PC-3 (cell line): Measurements from ENCODE around the gene PLXNB3. TPM values are rescaled to one million over a fixed set of nuclear protein-coding genes. Genes with fewer than 3 reads are reported as not detected.

ENCODE experiments used
- ATAC-seq: fragments of 200-7000 bp; cut with Tn5 transposase; 2 replicates; pipeline ENCODE4 v1.9.1; 2020; ENCODE audit warnings: mild to moderate bottlenecking, moderate library complexity
- BruUV-seq: library from RNA; stranded (reverse); fragments of 400-500 nt; replicated peaks from 2 replicates; lab custom pipeline; 2021; lab: Mats Ljungman, UMichigan
- CTCF ChIA-PET: fragments of 300-600 bp; sonication (Branson Sonifier 250); formaldehyde crosslinking; loops from one replicate; lab custom pipeline; 2022; ENCODE audit warnings: antibody characterized with exemption; lab: Charles Lee
- POLR2A ChIA-PET: fragments of 300-600 bp; sonication (Branson Sonifier 250); formaldehyde crosslinking; loops from one replicate; lab custom pipeline; 2022; ENCODE audit warnings: antibody characterized with exemption; ENCODE audit not compliant: unreplicated experiment; lab: Charles Lee
- DNase-seq: peaks from one replicate; pipeline ENCODE4 v3.0.0-alpha.2; 2015
- H2AFZ ChIP-seq: fragments of 300-600 bp; sonication (generic); 2 replicates; pipeline ENCODE4 v1.6.0; 2016; ENCODE audit warnings: antibody characterized with exemption, low read length
- H3F3A ChIP-seq: fragments of 300-600 bp; sonication (generic); one replicate; pipeline ENCODE4 v1.6.0; 2017; ENCODE audit warnings: antibody characterized with exemption, low read length, control low read depth, mild to moderate bottlenecking; ENCODE audit not compliant: unreplicated experiment
- H3K27ac ChIP-seq: fragments of 300-600 bp; sonication (generic); 2 replicates; pipeline ENCODE4 v1.5.1; 2016; ENCODE audit warnings: mild to moderate bottlenecking, low read length
- H3K27me3 ChIP-seq: fragments of 300-600 bp; sonication (generic); 2 replicates; pipeline ENCODE4 v1.6.1; 2016; ENCODE audit warnings: low read length, mixed read lengths
- H3K36me3 ChIP-seq: fragments of 300-600 bp; sonication (generic); 2 replicates; pipeline ENCODE4 v1.6.1; 2016; ENCODE audit warnings: low read depth, mixed run types, low read length, mixed read lengths
- H3K4me1 ChIP-seq: fragments of 300-600 bp; sonication (generic); 2 replicates; pipeline ENCODE4 v1.5.1; 2016; ENCODE audit warnings: low read length; ENCODE audit not compliant: insufficient read depth
- H3K4me2 ChIP-seq: fragments of 300-600 bp; sonication (generic); 2 replicates; pipeline ENCODE4 v1.6.0; 2016; ENCODE audit warnings: low read length
- H3K4me3 ChIP-seq: fragments of 300-600 bp; sonication (generic); 2 replicates; pipeline ENCODE4 v1.5.1; 2016; ENCODE audit warnings: mild to moderate bottlenecking, low read length, mixed read lengths
- H3K79me2 ChIP-seq: fragments of 300-600 bp; sonication (generic); 2 replicates; pipeline ENCODE4 v1.6.1; 2017; ENCODE audit warnings: low read length, mixed read lengths
- H3K9ac ChIP-seq: fragments of 300-600 bp; sonication (generic); 2 replicates; pipeline ENCODE4 v1.6.0; 2016; ENCODE audit warnings: mild to moderate bottlenecking, low read length
- H3K9me2 ChIP-seq: fragments of 300-600 bp; sonication (generic); replicated peaks from 2 replicates; pipeline ENCODE4 v1.6.1; 2016; ENCODE audit warnings: mixed run types, low read length, mixed read lengths
- H3K9me3 ChIP-seq: fragments of 300-600 bp; sonication (generic); 2 replicates; pipeline ENCODE4 v1.6.1; 2016; ENCODE audit warnings: low read length, mixed read lengths
- H4K20me1 ChIP-seq: fragments of 300-600 bp; sonication (generic); 2 replicates; pipeline ENCODE4 v1.6.1; 2016; ENCODE audit warnings: low read length, mixed read lengths
- EZH2 ChIP-seq: fragments of 300-600 bp; sonication (generic); IDR thresholded peaks from one replicate; pipeline ENCODE4 v1.6.1; 2017; ENCODE audit warnings: antibody characterized with exemption, mild to moderate bottlenecking, low read length; ENCODE audit not compliant: unreplicated experiment
- EZH2phosphoT487 ChIP-seq: fragments of 300-600 bp; sonication (generic); IDR thresholded peaks from 2 replicates; pipeline ENCODE4 v1.6.1; 2018; ENCODE audit warnings: mild to moderate bottlenecking, antibody characterized with exemption, low read length, borderline replicate concordance
- intact Hi-C: fragments of 100-400 bp; cut with micrococcal nuclease; formaldehyde crosslinking; loops from 2 replicates; pipeline ENCODE4 v1.9.0; 2023
- total RNA-seq: library from RNA; depleted of rRNA; stranded (reverse); fragments of >200 nt; gene quantifications from 2 replicates; pipeline ENCODE4 v1.2.3, GENCODE V29; 2014
- TF ChIP-seq, protein P1 (sequence below): fragments of 300-600 bp; sonication (generic); conservative IDR thresholded peaks from 2 replicates; pipeline ENCODE4 v1.5.1; 2017; ENCODE audit warnings: antibody characterized with exemption, low read depth, mild to moderate bottlenecking, low read length

Gene PLXNB3
- total RNA-seq, 1 experiment from 2014 or later, result 27.3 TPM

DNA sequence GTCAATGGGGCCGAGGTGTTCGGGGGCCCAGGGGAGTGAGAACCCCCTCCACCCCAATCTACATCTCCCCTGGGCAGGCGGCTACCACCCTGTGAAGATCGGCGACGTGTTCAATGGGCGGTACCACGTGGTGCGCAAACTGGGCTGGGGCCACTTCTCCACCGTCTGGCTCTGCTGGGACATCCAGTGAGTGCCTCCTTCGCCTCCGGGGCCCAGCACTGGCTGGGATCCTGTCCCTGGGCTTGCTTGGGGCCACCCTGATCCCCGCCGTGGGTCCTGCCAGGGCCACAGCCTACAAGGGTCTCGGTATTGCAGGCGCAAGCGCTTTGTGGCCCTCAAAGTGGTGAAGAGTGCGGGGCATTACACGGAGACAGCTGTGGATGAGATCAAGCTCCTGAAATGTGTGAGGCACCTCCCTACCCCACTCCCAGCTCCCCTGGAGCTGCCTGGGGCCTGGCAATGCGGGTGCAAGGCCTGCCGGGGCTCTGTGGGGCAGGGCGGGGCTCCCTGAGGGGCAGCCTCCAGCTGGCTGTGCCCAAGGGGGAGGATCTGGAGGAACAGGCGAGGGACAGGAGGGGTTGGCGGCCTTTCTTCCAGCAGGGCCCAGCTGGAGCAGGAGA lies 17.5 kb downstream of the PLXNB3 start:
- DNase-seq, result no peak
- Histone ChIP-seq H3K9ac (no peak overlapping the region), H3K27ac (no peak overlapping the region), H4K20me1 (no peaks in the 10 kb centered on the region), H3K36me3 (no peaks in the 10 kb centered on the region), H3K9me2 (no peaks in the 10 kb centered on the region), H3K27me3 (no peaks in the 10 kb centered on the region), H3F3A (no peaks in the 10 kb centered on the region), H3K9me3 (no peaks in the 10 kb centered on the region), H3K4me1 (no peaks in the 10 kb centered on the region), H3K4me3 (no peak overlapping the region), H3K4me2 (no peak overlapping the region), H2AFZ (no peak overlapping the region), H3K79me2 (no peaks in the 10 kb centered on the region)
- no TSS peak for BruUV-seq
- CTCF ChIA-PET, result no interaction called here
- TF ChIP-seq, protein P1, sequence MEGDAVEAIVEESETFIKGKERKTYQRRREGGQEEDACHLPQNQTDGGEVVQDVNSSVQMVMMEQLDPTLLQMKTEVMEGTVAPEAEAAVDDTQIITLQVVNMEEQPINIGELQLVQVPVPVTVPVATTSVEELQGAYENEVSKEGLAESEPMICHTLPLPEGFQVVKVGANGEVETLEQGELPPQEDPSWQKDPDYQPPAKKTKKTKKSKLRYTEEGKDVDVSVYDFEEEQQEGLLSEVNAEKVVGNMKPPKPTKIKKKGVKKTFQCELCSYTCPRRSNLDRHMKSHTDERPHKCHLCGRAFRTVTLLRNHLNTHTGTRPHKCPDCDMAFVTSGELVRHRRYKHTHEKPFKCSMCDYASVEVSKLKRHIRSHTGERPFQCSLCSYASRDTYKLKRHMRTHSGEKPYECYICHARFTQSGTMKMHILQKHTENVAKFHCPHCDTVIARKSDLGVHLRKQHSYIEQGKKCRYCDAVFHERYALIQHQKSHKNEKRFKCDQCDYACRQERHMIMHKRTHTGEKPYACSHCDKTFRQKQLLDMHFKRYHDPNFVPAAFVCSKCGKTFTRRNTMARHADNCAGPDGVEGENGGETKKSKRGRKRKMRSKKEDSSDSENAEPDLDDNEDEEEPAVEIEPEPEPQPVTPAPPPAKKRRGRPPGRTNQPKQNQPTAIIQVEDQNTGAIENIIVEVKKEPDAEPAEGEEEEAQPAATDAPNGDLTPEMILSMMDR, result no peak
- TF ChIP-seq EZH2phosphoT487 (no peak), EZH2 (no peak)
- intact Hi-C loops, result no loop called here
- ATAC-seq, result peak; percentile 5; the same call in 1 of the 2 replicates
- POLR2A ChIA-PET, result no interaction called here

DNA sequence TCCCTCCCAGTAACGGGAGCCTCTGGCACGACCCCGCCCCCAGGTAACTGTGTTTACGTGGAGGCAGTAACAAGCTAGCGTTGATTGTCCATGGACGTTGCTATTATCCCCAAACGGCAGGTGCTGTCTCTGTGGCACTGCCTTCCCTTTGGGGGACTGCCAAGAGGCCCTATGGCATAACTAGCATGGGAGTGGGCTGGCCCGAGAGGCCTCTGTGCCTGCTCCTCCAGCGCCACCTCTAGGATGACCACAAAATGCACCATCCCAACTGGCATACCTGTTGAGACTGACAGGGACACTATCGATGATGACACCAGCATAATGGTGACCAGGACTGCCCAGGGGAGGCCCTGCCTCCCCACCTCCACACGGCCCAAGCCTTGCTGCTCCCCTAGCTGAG lies 18.3 kb downstream of the PLXNB3 start:
- no TSS peak for BruUV-seq
- Histone ChIP-seq H3K79me2 (no peaks in the 10 kb centered on the region), H3F3A (no peaks in the 10 kb centered on the region), H2AFZ (no peak overlapping the region), H3K9me2 (no peaks in the 10 kb centered on the region), H3K36me3 (no peaks in the 10 kb centered on the region), H3K4me2 (no peak overlapping the region), H3K4me1 (no peaks in the 10 kb centered on the region), H4K20me1 (no peaks in the 10 kb centered on the region), H3K9me3 (no peaks in the 10 kb centered on the region), H3K4me3 (no peak overlapping the region), H3K27ac (no peak overlapping the region), H3K27me3 (no peaks in the 10 kb centered on the region), H3K9ac (no peak overlapping the region)
- TF ChIP-seq, protein P1, result peak; percentile 27; the same call in 1 of the 2 replicates
- TF ChIP-seq EZH2phosphoT487, result no peak
- POLR2A ChIA-PET, result no interaction called here
- no peak for DNase-seq
- ATAC-seq, result no peak
- CTCF ChIA-PET, result no interaction called here
- intact Hi-C loops, result no loop called here

DNA sequence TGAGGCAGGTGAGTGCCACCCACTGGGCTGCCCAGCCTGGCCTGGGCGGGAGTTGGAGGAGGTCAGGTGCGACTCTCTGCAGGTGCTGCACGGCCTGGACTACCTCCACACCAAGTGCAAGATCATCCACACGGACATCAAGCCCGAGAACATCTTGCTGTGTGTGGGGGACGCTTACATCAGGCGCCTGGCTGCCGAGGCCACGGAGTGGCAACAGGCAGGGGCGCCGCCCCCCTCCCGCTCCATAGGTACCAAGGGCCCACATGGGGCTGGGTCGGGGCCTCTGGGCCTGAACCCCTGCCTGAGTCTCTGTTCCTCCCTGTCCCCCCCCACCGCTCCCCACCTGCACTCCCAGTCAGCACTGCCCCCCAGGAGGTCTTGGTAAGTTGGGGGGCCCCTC lies 18.8 kb downstream of the PLXNB3 start:
- ATAC-seq (no peak), DNase-seq (no peak)
- Histone ChIP-seq H3K9me3 (no peaks in the 10 kb centered on the region), H3K36me3 (no peaks in the 10 kb centered on the region), H3K27ac (no peak overlapping the region), H3K79me2 (no peaks in the 10 kb centered on the region), H3K4me1 (no peaks in the 10 kb centered on the region), H3K4me3 (no peak overlapping the region), H3K4me2 (no peak overlapping the region), H3K9me2 (no peaks in the 10 kb centered on the region), H3F3A (no peaks in the 10 kb centered on the region), H3K9ac (no peak overlapping the region), H3K27me3 (no peaks in the 10 kb centered on the region), H2AFZ (no peak overlapping the region), H4K20me1 (no peaks in the 10 kb centered on the region)
- BruUV-seq, result no TSS peak
- TF ChIP-seq, protein P1, result no peak
- TF ChIP-seq EZH2 (no peak), EZH2phosphoT487 (no peak)
- ChIA-PET POLR2A (no interaction called here), CTCF (no interaction called here)
- intact Hi-C loops, result no loop called here
